PC-3 (cell line): ENCODE data around the gene BUD31. TPM values are rescaled to one million over a fixed set of nuclear protein-coding genes. Genes with fewer than 3 reads are reported as not detected.
A peak's percentile ranks its signal among the peaks of the same experiment; 100 is the strongest.

Experiments used
- ATAC-seq: fragments of 200-7000 bp; cut with Tn5 transposase; 2 replicates; pipeline ENCODE4 v1.9.1; 2020; ENCODE audit warnings: mild to moderate bottlenecking, moderate library complexity
- BruUV-seq: library from RNA; stranded (reverse); fragments of 400-500 nt; replicated peaks from 2 replicates; lab custom pipeline; 2021; lab: Mats Ljungman, UMichigan
- CTCF ChIA-PET: fragments of 300-600 bp; sonication (Branson Sonifier 250); formaldehyde crosslinking; loops from one replicate; lab custom pipeline; 2022; ENCODE audit warnings: antibody characterized with exemption; lab: Charles Lee
- POLR2A ChIA-PET: fragments of 300-600 bp; sonication (Branson Sonifier 250); formaldehyde crosslinking; loops from one replicate; lab custom pipeline; 2022; ENCODE audit warnings: antibody characterized with exemption; ENCODE audit not compliant: unreplicated experiment; lab: Charles Lee
- DNase-seq: peaks from one replicate; pipeline ENCODE4 v3.0.0-alpha.2; 2015
- H2AFZ ChIP-seq: fragments of 300-600 bp; sonication (generic); 2 replicates; pipeline ENCODE4 v1.6.0; 2016; ENCODE audit warnings: antibody characterized with exemption, low read length
- H3F3A ChIP-seq: fragments of 300-600 bp; sonication (generic); one replicate; pipeline ENCODE4 v1.6.0; 2017; ENCODE audit warnings: antibody characterized with exemption, low read length, control low read depth, mild to moderate bottlenecking; ENCODE audit not compliant: unreplicated experiment
- H3K27ac ChIP-seq: fragments of 300-600 bp; sonication (generic); 2 replicates; pipeline ENCODE4 v1.5.1; 2016; ENCODE audit warnings: mild to moderate bottlenecking, low read length
- H3K27me3 ChIP-seq: fragments of 300-600 bp; sonication (generic); 2 replicates; pipeline ENCODE4 v1.6.1; 2016; ENCODE audit warnings: low read length, mixed read lengths
- H3K36me3 ChIP-seq: fragments of 300-600 bp; sonication (generic); 2 replicates; pipeline ENCODE4 v1.6.1; 2016; ENCODE audit warnings: low read depth, mixed run types, low read length, mixed read lengths
- H3K4me1 ChIP-seq: fragments of 300-600 bp; sonication (generic); 2 replicates; pipeline ENCODE4 v1.5.1; 2016; ENCODE audit warnings: low read length; ENCODE audit not compliant: insufficient read depth
- H3K4me2 ChIP-seq: fragments of 300-600 bp; sonication (generic); 2 replicates; pipeline ENCODE4 v1.6.0; 2016; ENCODE audit warnings: low read length
- H3K4me3 ChIP-seq: fragments of 300-600 bp; sonication (generic); 2 replicates; pipeline ENCODE4 v1.5.1; 2016; ENCODE audit warnings: mild to moderate bottlenecking, low read length, mixed read lengths
- H3K79me2 ChIP-seq: fragments of 300-600 bp; sonication (generic); 2 replicates; pipeline ENCODE4 v1.6.1; 2017; ENCODE audit warnings: low read length, mixed read lengths
- H3K9ac ChIP-seq: fragments of 300-600 bp; sonication (generic); 2 replicates; pipeline ENCODE4 v1.6.0; 2016; ENCODE audit warnings: mild to moderate bottlenecking, low read length
- H3K9me2 ChIP-seq: fragments of 300-600 bp; sonication (generic); replicated peaks from 2 replicates; pipeline ENCODE4 v1.6.1; 2016; ENCODE audit warnings: mixed run types, low read length, mixed read lengths
- H3K9me3 ChIP-seq: fragments of 300-600 bp; sonication (generic); 2 replicates; pipeline ENCODE4 v1.6.1; 2016; ENCODE audit warnings: low read length, mixed read lengths
- H4K20me1 ChIP-seq: fragments of 300-600 bp; sonication (generic); 2 replicates; pipeline ENCODE4 v1.6.1; 2016; ENCODE audit warnings: low read length, mixed read lengths
- EZH2 ChIP-seq: fragments of 300-600 bp; sonication (generic); IDR thresholded peaks from one replicate; pipeline ENCODE4 v1.6.1; 2017; ENCODE audit warnings: antibody characterized with exemption, mild to moderate bottlenecking, low read length; ENCODE audit not compliant: unreplicated experiment
- EZH2phosphoT487 ChIP-seq: fragments of 300-600 bp; sonication (generic); IDR thresholded peaks from 2 replicates; pipeline ENCODE4 v1.6.1; 2018; ENCODE audit warnings: mild to moderate bottlenecking, antibody characterized with exemption, low read length, borderline replicate concordance
- intact Hi-C: fragments of 100-400 bp; cut with micrococcal nuclease; formaldehyde crosslinking; loops from 2 replicates; pipeline ENCODE4 v1.9.0; 2023
- total RNA-seq: library from RNA; depleted of rRNA; stranded (reverse); fragments of >200 nt; gene quantifications from 2 replicates; pipeline ENCODE4 v1.2.3, GENCODE V29; 2014
- TF ChIP-seq, protein P1 (sequence below): fragments of 300-600 bp; sonication (generic); conservative IDR thresholded peaks from 2 replicates; pipeline ENCODE4 v1.5.1; 2017; ENCODE audit warnings: antibody characterized with exemption, low read depth, mild to moderate bottlenecking, low read length

BUD31 gene
- total RNA-seq, 1 experiment from 2014 or later = 144 TPM

DNA sequence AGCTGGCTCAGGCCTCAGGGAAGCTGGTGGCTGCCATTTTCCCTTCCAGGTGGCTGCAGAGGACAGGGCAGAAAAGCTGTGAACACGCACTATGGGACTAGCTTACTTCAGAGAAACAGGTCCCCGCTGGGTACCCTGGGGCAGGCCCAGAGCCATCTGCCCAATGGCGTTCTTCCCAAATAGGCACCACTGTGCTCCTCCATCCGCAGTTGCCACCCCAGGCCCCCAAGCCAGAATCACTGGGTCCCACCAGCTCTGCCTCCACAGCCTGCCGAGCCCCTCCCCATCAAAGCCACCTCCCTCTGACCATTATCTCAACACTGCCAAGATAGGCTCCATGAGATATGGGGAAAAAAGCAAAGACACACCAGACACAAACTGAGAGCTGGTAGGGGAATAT, 11.4 kb downstream of the BUD31 start:
- ATAC-seq (no peak), DNase-seq (no peak)
- H3K9me3 ChIP-seq = no peaks in the 10 kb centered on the region
- H2AFZ ChIP-seq = no peak overlapping the region
- ChIA-PET POLR2A (no interaction called here), CTCF (no interaction called here)
- no peaks in the 10 kb centered on the region for H3K9me2 ChIP-seq
- H3K79me2 ChIP-seq = no peaks in the 10 kb centered on the region
- no peaks in the 10 kb centered on the region for H3K4me1 ChIP-seq
- H3K4me2 ChIP-seq = no peak overlapping the region
- no peaks in the 10 kb centered on the region for H3K27me3 ChIP-seq
- H3K27ac ChIP-seq = no peak overlapping the region
- no peak overlapping the region for H3K4me3 ChIP-seq
- H3K36me3 ChIP-seq = peaks cover 32% of the 10 kb centered on the region
- intact Hi-C loops = no loop called here
- no peak overlapping the region for H3K9ac ChIP-seq
- no peaks in the 10 kb centered on the region for H4K20me1 ChIP-seq
- TF ChIP-seq, protein P1, sequence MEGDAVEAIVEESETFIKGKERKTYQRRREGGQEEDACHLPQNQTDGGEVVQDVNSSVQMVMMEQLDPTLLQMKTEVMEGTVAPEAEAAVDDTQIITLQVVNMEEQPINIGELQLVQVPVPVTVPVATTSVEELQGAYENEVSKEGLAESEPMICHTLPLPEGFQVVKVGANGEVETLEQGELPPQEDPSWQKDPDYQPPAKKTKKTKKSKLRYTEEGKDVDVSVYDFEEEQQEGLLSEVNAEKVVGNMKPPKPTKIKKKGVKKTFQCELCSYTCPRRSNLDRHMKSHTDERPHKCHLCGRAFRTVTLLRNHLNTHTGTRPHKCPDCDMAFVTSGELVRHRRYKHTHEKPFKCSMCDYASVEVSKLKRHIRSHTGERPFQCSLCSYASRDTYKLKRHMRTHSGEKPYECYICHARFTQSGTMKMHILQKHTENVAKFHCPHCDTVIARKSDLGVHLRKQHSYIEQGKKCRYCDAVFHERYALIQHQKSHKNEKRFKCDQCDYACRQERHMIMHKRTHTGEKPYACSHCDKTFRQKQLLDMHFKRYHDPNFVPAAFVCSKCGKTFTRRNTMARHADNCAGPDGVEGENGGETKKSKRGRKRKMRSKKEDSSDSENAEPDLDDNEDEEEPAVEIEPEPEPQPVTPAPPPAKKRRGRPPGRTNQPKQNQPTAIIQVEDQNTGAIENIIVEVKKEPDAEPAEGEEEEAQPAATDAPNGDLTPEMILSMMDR = no peak
- TF ChIP-seq EZH2phosphoT487 (no peak), EZH2 (no peak)
- BruUV-seq = no TSS peak
- H3F3A ChIP-seq = no peaks in the 10 kb centered on the region

DNA sequence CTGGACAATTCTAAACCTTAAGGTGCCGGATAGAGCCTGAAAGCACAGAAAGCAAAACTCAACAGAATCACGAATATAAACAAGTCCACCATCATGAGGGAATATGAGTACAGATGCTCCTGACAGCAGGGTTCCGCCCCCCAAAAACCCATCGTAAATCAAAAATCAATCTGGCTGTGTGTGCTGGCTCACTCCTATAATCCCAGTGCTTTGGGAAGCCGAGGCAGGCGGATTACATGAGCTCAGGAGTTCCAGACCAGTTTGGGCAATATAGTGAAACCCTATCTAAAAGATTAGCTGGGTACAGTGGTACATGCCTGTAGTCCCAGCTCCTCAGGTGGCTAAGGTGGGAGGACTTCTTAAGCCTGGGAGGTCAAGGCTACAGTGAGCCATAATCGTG, 12.2 kb downstream of the BUD31 start:
- ChIA-PET POLR2A (interaction anchor here (0.6 kb wide), 1 partner anchor 147 kb away, joined by 3 read pairs; no protein-coding TSS in a partner anchor), CTCF (no interaction called here)
- Histone ChIP-seq H3K4me1 (no peaks in the 10 kb centered on the region), H3K4me3 (no peak overlapping the region), H3K27me3 (no peaks in the 10 kb centered on the region), H3K36me3 (peaks cover 30% of the 10 kb centered on the region), H4K20me1 (no peaks in the 10 kb centered on the region), H3K9me2 (no peaks in the 10 kb centered on the region), H3K9me3 (no peaks in the 10 kb centered on the region), H3F3A (no peaks in the 10 kb centered on the region), H3K79me2 (no peaks in the 10 kb centered on the region), H2AFZ (no peak overlapping the region), H3K27ac (no peak overlapping the region), H3K4me2 (no peak overlapping the region), H3K9ac (no peak overlapping the region)
- no peak for ATAC-seq
- TF ChIP-seq, protein P1 = no peak
- TF ChIP-seq EZH2phosphoT487 (no peak), EZH2 (no peak)
- no TSS peak for BruUV-seq
- no peak for DNase-seq
- intact Hi-C loops = no loop called here

DNA sequence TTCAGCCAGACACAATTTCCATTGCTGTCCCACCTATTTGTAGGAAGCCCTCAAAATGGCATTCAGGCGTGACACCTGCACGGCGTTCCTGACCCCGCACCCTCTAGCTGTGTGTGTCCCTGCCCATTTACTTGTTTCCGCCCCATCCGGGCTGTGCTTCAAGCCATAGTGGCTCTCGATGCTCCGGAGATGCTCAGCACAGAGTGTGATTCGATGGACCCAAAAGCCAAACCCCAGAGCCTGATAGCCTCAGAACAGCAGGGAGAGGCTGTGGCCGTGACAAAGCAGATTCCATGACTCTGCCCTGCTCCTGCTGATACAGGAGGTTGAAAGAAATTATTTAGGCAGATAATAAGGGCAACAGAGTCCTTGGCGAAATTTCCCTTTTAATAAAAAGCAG, 13.4 kb downstream of the BUD31 start:
- Histone ChIP-seq H3K36me3 (peaks cover 20% of the 10 kb centered on the region), H3K4me1 (no peaks in the 10 kb centered on the region), H2AFZ (no peak overlapping the region), H3F3A (no peaks in the 10 kb centered on the region), H3K79me2 (no peaks in the 10 kb centered on the region), H3K9me2 (no peaks in the 10 kb centered on the region), H3K9me3 (no peaks in the 10 kb centered on the region), H3K9ac (no peak overlapping the region), H3K27me3 (no peaks in the 10 kb centered on the region), H3K4me3 (no peak overlapping the region), H3K4me2 (no peak overlapping the region), H4K20me1 (no peaks in the 10 kb centered on the region), H3K27ac (no peak overlapping the region)
- no TSS peak for BruUV-seq
- ATAC-seq = peak; percentile 26; the same call in 1 of the 2 replicates
- TF ChIP-seq EZH2phosphoT487 (no peak), EZH2 (no peak)
- TF ChIP-seq, protein P1 = no peak
- intact Hi-C loops = no loop called here
- POLR2A ChIA-PET = interaction anchor here (0.5 kb wide), 1 partner anchor 593 kb away, joined by 4 read pairs; no protein-coding TSS in a partner anchor
- DNase-seq = no peak
- CTCF ChIA-PET = no interaction called here
